Measurements from ENCODE around the gene GNAT2.

Gene GNAT2

GRCh38 chr1:109641078-109641740 lies 21.8 kb upstream of the GNAT2 start:
- Histone ChIP-seq H3K36me3 (no peaks in the 10 kb centered on the region), H3K27me3 (ENCODE audit: insufficient read depth, low read depth, severe bottlenecking) (no peaks in the 10 kb centered on the region), H3K27ac (no peak overlapping the region), H3K9me3 (ENCODE audit: severe bottlenecking) (no peaks in the 10 kb centered on the region), H3K4me3 (ENCODE audit: low read depth, low read length) (no peak overlapping the region)
- no peak for DNase-seq
- TF ChIP-seq, protein P1, sequence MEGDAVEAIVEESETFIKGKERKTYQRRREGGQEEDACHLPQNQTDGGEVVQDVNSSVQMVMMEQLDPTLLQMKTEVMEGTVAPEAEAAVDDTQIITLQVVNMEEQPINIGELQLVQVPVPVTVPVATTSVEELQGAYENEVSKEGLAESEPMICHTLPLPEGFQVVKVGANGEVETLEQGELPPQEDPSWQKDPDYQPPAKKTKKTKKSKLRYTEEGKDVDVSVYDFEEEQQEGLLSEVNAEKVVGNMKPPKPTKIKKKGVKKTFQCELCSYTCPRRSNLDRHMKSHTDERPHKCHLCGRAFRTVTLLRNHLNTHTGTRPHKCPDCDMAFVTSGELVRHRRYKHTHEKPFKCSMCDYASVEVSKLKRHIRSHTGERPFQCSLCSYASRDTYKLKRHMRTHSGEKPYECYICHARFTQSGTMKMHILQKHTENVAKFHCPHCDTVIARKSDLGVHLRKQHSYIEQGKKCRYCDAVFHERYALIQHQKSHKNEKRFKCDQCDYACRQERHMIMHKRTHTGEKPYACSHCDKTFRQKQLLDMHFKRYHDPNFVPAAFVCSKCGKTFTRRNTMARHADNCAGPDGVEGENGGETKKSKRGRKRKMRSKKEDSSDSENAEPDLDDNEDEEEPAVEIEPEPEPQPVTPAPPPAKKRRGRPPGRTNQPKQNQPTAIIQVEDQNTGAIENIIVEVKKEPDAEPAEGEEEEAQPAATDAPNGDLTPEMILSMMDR (IDR thresholded peaks at IDR 0.05; ENCODE audit: low read depth, low read length) = no peak

GRCh38 chr1:109640285-109640865 lies 21.0 kb upstream of the GNAT2 start:
- H3K4me3 ChIP-seq (ENCODE audit: low read depth, low read length) = no peak overlapping the region
- DNase-seq = peak; percentile 93
- H3K9me3 ChIP-seq (ENCODE audit: severe bottlenecking) = no peaks in the 10 kb centered on the region
- peak overlapping the region; percentile 83 for H3K27ac ChIP-seq
- TF ChIP-seq, protein P1 (IDR thresholded peaks at IDR 0.05; ENCODE audit: low read depth, low read length) = peak; percentile 97
- H3K27me3 ChIP-seq (ENCODE audit: insufficient read depth, low read depth, severe bottlenecking) = no peaks in the 10 kb centered on the region
- no peaks in the 10 kb centered on the region for H3K36me3 ChIP-seq

- Histone ChIP-seq H3K27ac (peak overlapping the region; percentile 83), H3K36me3 (no peaks in the 10 kb centered on the region), H3K27me3 (ENCODE audit: insufficient read depth, low read depth, severe bottlenecking) (no peaks in the 10 kb centered on the region), H3K9me3 (ENCODE audit: severe bottlenecking) (no peaks in the 10 kb centered on the region), H3K4me3 (ENCODE audit: low read depth, low read length) (no peak overlapping the region)
- DNase-seq = no peak
- TF ChIP-seq, protein P1 (IDR thresholded peaks at IDR 0.05; ENCODE audit: low read depth, low read length) = no peak
Measured at GRCh38 chr1:109639841-109640184, 20.4 kb upstream of the GNAT2 start.

- peak overlapping the region; percentile 22 for H3K4me3 ChIP-seq (ENCODE audit: low read depth, low read length)
- no peaks in the 10 kb centered on the region for H3K27me3 ChIP-seq (ENCODE audit: insufficient read depth, low read depth, severe bottlenecking)
- H3K27ac ChIP-seq = peak overlapping the region; percentile 83
- peak; percentile 92 for DNase-seq
- H3K9me3 ChIP-seq (ENCODE audit: severe bottlenecking) = no peaks in the 10 kb centered on the region
- TF ChIP-seq, protein P1 (IDR thresholded peaks at IDR 0.05; ENCODE audit: low read depth, low read length) = no peak
- H3K36me3 ChIP-seq = no peaks in the 10 kb centered on the region
Measured at GRCh38 chr1:109639063-109639840, 19.8 kb upstream of the GNAT2 start.

GRCh38 chr1:109637446-109637845 lies 18.0 kb upstream of the GNAT2 start:
- no peak for DNase-seq
- TF ChIP-seq, protein P1 (IDR thresholded peaks at IDR 0.05; ENCODE audit: low read depth, low read length) = no peak
- Histone ChIP-seq H3K27me3 (ENCODE audit: insufficient read depth, low read depth, severe bottlenecking) (no peaks in the 10 kb centered on the region), H3K36me3 (no peaks in the 10 kb centered on the region), H3K4me3 (ENCODE audit: low read depth, low read length) (no peak overlapping the region), H3K9me3 (ENCODE audit: severe bottlenecking) (no peaks in the 10 kb centered on the region), H3K27ac (peak overlapping the region; percentile 83)

Data from WERI-Rb-1 (cell line).